Measurements from ENCODE around the gene PARD3B.

DNA sequence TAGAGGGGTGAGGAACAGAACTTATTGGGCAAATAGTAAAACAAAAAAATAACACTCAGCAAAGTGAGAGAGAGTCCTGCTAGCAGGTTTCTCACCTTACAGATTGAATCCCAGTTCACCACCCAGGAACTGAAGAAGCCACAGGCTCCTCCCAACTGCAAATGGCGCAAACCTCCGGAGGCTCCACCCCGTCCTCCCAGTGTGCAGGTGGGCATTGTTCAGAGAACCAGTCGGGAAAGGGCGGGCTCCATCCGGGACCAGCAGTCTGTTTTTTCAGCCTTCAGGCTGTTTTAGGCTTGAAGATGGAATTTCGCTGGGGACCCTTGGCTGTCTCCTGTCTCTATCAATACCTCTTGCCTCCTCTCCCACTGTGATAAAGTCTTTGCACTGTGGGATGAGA, 317.5 kb downstream of the PARD3B start:
- TF ChIP-seq, protein P1, sequence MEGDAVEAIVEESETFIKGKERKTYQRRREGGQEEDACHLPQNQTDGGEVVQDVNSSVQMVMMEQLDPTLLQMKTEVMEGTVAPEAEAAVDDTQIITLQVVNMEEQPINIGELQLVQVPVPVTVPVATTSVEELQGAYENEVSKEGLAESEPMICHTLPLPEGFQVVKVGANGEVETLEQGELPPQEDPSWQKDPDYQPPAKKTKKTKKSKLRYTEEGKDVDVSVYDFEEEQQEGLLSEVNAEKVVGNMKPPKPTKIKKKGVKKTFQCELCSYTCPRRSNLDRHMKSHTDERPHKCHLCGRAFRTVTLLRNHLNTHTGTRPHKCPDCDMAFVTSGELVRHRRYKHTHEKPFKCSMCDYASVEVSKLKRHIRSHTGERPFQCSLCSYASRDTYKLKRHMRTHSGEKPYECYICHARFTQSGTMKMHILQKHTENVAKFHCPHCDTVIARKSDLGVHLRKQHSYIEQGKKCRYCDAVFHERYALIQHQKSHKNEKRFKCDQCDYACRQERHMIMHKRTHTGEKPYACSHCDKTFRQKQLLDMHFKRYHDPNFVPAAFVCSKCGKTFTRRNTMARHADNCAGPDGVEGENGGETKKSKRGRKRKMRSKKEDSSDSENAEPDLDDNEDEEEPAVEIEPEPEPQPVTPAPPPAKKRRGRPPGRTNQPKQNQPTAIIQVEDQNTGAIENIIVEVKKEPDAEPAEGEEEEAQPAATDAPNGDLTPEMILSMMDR (conservative IDR thresholded peaks at IDR 0.05), result no peak
- TF ChIP-seq EZH2 (IDR thresholded peaks at IDR 0.05; ENCODE audit: low read depth), result no peak

Measured in PC-9 (cell line).